Measurements from ENCODE around the gene AKNAD1.

Gene AKNAD1

DNA sequence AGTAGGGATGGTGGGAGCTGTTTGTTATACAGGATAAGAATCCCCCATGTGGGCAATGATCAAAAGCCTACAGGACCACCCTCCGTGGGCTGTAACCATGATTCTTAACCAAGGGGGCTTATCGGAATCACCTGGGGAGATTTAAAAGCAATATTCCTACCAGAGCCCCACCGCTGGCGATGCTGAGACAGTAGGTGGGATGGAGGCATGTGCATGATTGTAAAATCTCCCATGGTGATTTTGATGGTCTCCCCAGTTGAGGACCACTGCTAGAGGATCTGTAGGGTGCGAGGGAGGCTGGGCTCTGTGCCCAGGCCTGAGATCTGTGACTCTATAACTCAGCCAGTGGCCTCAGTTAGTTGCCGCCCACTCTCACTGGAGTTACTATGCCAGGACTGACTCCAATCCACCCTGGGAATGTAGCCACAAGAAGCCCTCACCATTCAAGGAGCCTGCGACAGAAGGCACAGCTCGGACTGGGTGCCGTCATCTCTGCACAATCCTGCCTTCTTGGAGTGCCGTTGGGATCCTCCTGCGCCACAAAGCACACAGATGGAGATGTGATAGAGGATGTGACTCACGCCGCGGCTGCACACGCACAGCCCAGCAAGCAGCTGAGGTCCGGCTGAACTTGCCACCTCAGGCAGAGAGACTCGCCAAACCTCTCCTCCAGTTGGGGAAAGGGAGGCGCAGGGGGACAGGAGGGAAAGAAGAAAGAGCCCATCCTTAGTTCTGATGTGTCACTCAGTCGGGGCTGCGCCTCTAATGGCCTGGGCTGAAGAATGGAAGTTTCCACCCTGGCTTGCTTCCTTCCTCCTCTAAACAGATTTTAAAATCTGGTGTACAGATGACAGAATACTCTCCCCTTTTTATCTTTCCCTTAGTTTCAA lies 26.5 kb downstream of the AKNAD1 start:
- Histone ChIP-seq H3K4me3 (peak overlapping the region; percentile 31), H3K27ac (peak overlapping the region; percentile 73 to 89)
- DNase-seq (ENCODE audit: low spot score) = peak; percentile 91
- TF ChIP-seq, protein P1, sequence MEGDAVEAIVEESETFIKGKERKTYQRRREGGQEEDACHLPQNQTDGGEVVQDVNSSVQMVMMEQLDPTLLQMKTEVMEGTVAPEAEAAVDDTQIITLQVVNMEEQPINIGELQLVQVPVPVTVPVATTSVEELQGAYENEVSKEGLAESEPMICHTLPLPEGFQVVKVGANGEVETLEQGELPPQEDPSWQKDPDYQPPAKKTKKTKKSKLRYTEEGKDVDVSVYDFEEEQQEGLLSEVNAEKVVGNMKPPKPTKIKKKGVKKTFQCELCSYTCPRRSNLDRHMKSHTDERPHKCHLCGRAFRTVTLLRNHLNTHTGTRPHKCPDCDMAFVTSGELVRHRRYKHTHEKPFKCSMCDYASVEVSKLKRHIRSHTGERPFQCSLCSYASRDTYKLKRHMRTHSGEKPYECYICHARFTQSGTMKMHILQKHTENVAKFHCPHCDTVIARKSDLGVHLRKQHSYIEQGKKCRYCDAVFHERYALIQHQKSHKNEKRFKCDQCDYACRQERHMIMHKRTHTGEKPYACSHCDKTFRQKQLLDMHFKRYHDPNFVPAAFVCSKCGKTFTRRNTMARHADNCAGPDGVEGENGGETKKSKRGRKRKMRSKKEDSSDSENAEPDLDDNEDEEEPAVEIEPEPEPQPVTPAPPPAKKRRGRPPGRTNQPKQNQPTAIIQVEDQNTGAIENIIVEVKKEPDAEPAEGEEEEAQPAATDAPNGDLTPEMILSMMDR (IDR thresholded peaks at IDR 0.05) = no peak

DNA sequence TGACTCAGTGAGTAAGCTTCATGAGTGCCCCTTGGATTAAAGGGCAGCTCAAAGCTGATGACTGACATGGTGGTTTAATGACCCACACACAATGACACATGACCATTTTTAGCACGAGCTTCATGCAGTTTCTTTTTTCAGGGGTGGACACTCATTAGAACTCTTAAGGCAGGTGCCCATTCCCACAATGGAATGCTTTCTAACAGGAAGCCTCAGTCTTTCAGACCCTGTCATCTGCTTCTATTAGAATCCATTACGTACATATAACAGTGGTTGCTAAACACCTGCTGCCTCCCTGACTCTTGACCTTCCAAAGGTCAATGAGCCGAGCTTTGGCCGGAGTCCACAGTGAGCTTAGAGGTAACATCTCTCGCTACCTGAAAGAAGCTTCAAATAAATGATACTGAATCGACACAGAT lies 27.4 kb downstream of the AKNAD1 start:
- Histone ChIP-seq H3K27ac (peak overlapping the region; percentile 73 to 89), H3K4me3 (no peak overlapping the region)
- no peak for DNase-seq (ENCODE audit: low spot score)
- TF ChIP-seq, protein P1 (IDR thresholded peaks at IDR 0.05) = no peak

DNA sequence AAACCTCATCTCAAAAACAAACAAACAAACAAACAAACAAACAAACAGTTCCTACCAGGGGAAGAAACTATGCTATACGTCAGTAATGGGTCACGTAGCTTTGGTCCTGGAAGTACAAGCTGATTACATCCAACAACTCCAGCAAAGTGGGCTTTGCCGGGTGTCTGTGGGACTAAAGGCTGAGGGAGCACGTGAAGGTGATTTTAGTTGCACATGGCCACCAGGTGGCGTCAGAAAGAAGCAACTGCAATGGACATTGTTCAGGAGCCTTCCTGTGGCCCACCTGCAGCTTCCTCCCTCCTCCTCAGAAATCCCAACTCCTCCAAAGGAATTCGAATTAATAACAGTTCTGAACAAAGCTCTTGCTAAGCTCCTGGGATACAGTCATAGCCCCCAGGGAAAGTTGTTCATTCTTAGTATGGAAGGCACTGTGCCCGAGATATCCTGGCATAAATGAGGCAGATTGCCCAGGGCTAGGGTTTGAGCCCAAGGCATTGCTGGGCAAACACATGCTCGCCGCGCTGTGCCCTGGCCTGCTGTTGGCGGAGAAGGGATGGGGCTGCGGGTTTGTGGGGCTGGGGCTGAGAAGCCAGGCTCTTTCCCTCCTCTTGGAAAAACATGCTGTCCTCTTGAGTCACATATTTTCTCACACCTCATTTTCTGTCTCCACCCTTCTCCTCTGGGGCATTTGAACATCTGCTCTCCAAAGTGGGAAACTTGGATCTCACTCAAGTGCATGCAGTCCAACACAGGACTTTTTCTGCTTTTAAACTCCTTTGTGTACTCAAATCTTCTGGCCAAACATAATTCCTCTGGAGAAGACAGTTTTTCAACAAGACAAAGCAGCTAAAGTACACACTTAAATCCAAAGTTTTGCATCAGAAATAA lies 28.6 kb downstream of the AKNAD1 start:
- peak; percentile 86 for DNase-seq (ENCODE audit: low spot score)
- TF ChIP-seq, protein P1 (IDR thresholded peaks at IDR 0.05) = peak; percentile 61
- Histone ChIP-seq H3K27ac (peak overlapping the region; percentile 73 to 89), H3K4me3 (peak overlapping the region; percentile 40)

DNA sequence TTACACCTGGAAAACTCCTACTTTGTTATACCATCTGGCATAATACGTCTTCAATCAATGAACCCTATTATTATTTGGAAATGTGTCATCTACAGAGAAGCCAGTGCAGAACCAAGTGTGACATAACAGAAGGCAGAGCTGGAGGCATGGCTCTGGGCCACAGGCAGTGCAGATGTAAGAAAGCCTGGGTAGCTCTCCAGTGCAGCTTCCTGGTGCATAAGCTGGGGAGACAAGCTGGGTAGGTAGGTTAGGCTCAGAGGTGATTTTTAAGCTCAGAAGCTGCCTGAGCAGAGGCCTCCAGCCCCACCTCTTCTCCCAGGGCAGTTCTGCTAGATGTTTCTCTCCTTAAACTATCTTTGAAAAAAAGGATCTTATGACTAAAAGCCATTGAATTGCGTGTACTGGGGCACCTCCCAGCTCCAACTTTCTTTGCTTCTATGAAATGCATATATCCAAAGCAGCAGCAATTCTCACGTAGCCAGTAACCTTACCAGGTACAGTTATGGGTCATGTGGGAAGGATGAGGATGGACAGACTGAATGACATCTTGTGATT lies 30.7 kb downstream of the AKNAD1 start:
- DNase-seq (ENCODE audit: low spot score) = no peak
- TF ChIP-seq, protein P1 (IDR thresholded peaks at IDR 0.05) = no peak

DNA sequence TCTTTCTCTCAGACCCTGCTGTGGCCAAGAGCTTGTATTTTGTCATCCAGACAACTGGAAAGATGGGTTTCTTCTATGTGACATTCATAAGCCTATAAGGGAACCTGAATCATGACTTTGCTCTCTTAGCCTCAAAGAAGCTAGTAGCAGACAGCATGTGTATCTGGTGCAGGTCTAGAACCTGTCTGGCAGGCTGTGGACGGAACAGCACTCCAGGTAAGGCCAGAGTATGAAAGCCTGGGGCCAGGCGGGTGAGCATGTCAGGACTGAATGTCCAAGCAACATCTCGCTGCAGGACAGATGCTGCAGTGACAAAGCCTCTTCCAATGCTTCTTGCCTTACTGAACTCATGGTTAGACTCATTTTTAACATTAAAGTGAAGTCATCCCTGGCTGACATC lies 32.8 kb downstream of the AKNAD1 start:
- no peak for DNase-seq (ENCODE audit: low spot score)
- TF ChIP-seq, protein P1 (IDR thresholded peaks at IDR 0.05) = no peak
- H3K27ac ChIP-seq = no peak overlapping the region
- no peak overlapping the region for H3K4me3 ChIP-seq

More for the DNA sequence above, 30.7 kb downstream of the AKNAD1 start:
- Histone ChIP-seq H3K4me3 (no peak overlapping the region), H3K27ac (no peak overlapping the region)

DNA sequence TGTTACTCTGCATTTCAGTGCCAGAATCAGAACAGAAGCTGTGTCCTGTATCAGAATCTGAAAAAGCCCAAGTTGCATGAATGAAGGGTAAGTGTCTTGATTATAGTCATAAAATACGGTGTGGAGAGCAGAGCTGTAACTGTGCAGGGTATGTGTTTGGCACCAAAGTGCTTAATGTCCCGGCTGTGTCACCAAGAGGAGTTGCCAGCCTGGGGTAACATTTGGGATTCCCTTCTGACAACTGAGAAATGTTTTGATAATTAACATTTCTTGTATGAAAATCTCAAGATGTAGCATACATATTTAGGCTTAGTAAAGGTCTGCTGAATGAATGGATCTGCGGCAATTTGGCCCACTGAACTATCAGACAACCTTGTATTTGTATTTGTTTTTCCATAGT lies 33.3 kb downstream of the AKNAD1 start:
- H3K27ac ChIP-seq = no peak overlapping the region
- no peak overlapping the region for H3K4me3 ChIP-seq
- no peak for DNase-seq (ENCODE audit: low spot score)
- TF ChIP-seq, protein P1 (IDR thresholded peaks at IDR 0.05) = no peak

All from coronary artery (tissue), 2 donors.